GM11168 (cell line): ENCODE measurements around the gene FLNB.

Source experiments
- in situ Hi-C: fragments of 300-500 bp; cut with MboI; formaldehyde crosslinking; loops from one replicate; pipeline ENCODE4 v1.12.0; 2022; ENCODE audit warnings: low sequenced_read_pairs; ENCODE audit not compliant: unreplicated experiment

FLNB gene

DNA sequence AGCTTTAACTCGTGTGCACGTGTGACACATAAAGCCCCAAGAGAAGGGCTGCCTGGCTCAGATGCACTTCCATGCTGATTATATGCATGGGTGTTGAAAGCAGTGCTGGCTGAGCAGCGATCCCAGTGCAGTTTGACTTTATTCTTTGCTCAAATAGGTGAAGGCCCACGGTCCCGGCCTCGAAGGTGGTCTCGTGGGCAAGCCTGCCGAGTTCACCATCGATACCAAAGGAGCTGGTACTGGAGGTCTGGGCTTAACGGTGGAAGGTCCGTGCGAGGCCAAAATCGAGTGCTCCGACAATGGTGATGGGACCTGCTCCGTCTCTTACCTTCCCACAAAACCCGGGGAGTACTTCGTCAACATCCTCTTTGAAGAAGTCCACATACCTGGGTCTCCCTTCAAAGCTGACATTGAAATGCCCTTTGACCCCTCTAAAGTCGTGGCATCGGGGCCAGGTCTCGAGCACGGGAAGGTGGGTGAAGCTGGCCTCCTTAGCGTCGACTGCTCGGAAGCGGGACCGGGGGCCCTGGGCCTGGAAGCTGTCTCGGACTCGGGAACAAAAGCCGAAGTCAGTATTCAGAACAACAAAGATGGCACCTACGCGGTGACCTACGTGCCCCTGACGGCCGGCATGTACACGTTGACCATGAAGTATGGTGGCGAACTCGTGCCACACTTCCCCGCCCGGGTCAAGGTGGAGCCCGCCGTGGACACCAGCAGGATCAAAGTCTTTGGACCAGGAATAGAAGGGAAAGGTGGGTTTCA, 114.9 kb downstream of the FLNB start:
- in situ Hi-C loops = no loop called here

DNA sequence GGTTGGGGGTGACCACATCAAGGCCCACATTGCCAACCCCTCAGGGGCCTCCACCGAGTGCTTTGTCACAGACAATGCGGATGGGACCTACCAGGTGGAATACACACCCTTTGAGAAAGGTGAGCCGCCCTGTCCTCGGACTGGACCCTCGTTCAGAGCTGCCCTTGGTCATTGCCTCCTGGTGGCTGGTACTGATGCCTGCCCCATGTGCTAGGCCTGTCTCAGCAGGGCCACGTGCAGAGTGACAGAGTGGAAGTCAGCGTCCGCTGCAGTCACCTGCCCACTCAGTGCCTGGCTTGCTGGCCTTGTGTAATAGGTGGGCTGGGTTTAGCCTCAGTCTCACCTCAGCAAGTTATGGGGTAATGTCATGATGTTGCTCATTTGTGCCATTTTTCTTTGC, 116.2 kb downstream of the FLNB start:
- in situ Hi-C loops = no loop called here

DNA sequence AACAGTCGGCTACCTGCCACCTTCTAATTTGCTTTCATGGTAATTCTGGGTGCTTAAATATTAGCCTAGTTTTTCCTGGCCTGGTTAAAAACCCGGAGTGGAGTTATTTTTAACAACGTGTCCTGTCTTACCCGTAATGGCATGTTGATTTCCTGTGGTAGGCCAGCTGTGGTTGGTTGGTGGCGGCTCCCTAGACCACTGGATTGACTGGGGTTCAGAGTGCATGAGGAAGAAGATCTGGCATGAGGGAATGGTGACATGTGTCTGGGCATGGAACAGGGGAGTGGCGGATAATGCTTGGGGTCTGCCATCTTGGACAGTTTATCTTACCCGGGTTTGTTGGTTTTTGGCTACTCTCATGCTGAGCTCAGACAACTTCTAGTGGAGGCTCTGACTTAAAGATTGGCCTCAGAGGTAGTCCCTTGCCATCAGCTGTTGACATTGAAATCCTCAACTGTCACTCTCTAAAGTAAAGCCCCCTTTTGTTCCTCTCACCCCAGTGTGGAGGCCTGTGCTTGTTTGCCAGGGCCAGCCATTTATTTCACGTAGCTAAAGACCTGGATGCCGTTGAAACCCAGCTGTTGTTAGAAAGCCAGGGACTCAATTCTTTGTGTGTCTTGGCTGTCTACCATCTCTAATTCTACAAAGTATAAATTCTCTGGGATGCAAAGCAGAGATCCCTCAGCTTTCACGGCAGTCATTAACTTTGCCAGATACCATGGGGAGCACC, 121.0 kb downstream of the FLNB start:
- in situ Hi-C loops = no loop called here

DNA sequence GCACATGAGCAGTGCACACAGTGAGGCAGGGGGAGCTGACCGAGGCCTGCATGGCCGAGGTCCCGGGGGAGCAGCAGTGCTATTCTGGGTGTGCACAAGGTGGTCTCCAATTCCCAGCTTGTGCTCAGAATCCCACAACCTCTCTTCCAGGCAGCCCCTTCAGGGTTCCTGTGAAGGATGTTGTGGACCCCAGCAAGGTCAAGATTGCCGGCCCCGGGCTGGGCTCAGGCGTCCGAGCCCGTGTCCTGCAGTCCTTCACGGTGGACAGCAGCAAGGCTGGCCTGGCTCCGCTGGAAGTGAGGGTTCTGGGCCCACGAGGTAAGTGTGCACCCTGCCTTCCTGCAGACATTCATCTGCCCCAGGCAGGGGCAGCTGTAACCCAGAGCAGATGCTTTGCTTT, 122.4 kb downstream of the FLNB start:
- in situ Hi-C loops = no loop called here

DNA sequence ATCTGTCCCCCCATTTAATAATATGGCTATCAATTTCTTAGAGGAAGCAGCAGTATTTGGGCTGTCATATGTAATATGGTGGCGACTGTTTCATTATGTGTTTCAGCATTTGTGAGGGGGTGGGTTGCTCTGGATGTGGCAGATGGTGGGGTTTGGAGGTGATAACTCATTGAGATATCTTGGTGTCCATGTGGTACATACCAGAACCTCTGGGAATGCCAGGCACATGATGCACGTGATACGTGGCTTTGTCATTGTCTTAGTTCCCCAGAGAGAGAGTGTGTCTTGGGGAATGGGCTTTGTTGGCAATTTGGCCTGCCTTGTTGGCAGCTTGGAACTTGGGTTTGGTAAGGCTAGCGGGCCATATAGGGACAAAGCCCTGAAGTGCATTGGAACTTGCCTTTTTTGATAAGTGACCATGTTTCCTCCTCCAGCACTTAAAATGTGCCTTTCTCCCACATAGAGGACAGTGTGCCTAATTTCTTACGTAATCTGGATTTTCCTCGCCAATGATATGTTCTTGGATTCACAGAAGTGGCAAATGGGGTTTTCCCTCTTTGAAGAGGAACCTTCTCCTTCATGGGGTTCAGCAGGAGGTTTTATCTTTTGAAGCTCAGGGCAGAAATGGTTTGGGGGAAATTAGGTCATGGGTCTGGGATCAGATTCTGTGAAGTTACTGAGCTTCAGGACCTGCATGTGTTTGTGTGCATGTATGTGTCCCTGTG, 123.0 kb downstream of the FLNB start:
- in situ Hi-C loops = no loop called here

DNA sequence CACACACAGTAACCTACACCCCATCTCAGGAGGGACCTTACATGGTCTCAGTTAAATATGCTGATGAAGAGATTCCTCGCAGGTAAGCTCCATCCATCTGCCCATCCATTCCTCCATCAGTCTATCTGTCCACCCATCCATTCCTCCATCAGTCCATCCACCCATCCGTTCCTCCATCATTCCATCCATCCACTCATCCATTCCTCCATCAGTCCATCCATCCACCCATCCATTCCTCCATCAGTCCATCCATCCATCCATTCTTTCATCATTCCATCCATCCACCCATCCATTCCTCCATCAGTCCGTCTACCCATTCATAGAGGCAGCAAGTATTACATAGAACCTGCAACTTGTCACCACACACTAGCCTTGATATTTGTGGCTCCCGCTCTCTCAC, 124.6 kb downstream of the FLNB start:
- in situ Hi-C loops = no loop called here

DNA sequence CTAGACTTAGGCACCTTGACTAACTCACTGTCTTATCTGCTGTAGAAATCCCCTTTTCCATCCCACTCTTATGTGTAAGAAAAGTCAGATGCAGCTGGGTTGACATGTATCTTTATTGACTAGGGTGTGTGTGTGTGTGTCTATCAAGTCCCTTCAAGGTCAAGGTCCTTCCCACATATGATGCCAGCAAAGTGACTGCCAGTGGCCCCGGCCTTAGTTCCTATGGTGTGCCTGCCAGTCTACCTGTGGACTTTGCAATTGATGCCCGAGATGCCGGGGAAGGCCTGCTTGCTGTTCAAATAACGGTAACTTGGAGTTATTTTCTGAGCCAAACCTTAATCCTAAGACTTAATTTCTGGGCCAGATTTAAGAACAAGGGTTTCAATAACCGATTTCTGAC, 126.2 kb downstream of the FLNB start:
- in situ Hi-C loops = no loop called here

DNA sequence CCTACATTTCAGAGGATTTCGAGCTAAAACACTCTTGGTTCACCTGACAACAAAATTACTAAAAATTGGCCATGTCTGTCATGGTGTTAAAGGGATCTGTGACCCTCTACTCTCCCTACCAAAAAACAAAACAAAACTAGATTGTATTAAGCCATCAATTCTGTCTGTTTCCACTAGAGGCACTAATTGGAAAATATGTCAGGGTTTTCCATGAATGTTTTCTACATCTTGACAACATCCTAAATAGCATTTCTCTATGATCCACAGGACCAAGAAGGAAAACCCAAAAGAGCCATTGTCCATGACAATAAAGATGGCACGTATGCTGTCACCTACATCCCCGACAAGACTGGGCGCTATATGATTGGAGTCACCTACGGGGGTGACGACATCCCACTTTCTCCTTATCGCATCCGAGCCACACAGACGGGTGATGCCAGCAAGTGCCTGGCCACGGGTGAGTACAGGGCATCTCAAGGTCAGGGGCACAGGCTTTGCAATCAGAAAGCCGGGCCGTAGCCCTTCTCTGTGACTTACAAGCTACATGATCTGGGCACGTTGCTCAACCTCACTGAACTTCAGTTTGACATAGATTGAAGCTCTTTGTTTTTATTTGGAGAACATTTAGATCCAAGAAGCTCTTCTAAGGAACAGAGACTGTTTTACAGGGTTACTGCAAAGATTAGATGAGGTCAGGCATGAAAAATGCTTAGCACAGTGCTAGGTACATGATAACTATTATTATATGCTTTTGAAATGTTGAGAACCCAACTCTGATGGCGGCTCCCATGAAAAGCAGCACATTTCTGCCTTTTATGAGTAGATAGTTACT, 127.7 kb downstream of the FLNB start:
- in situ Hi-C loops = no loop called here

DNA sequence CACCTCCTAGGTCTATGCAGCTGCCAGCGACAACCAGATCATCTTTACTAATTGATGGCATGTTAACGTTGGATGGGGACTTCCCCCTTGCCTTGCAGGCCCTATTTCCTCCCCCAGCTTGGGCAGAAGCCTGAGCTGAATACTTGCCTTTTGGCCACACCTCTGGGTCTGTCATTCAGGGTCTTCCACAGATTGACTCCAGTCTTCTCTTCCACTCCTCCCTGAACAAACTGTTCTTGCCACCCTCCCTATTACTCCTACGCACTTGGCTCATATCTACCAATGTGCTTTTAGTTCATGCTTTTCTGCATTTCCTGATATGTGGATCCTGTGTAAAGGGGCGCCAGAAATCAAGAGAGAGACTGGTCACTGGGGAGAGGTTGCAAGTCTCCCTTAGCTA, 129.1 kb downstream of the FLNB start:
- in situ Hi-C loops = no loop called here

DNA sequence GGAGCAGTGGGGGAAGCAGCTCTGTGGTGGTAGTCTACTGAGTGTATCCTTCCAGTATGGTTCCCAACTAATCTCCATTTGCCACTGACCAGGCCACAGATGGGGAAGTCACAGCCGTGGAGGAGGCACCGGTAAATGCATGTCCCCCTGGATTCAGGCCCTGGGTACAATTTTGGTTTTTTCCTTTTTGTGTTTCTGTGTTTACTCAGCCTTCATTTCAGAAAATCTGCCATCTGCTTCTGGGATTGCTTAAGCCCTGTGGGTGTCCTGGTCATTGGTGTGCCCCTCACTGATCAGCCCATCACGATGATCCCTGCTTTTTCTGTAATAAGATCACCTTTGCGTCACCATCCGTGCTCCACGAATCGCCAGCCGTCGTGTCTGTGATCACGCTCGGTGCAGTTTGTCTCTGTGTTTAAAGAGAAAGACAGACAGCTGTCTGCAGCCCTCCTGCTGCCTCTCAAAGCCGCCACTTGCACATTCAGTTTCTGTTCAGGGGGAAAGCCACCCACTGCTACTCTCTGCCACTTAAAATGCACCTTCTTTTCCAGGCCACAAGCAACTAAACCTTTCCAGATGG, 133.6 kb downstream of the FLNB start:
- in situ Hi-C loops = no loop called here

DNA sequence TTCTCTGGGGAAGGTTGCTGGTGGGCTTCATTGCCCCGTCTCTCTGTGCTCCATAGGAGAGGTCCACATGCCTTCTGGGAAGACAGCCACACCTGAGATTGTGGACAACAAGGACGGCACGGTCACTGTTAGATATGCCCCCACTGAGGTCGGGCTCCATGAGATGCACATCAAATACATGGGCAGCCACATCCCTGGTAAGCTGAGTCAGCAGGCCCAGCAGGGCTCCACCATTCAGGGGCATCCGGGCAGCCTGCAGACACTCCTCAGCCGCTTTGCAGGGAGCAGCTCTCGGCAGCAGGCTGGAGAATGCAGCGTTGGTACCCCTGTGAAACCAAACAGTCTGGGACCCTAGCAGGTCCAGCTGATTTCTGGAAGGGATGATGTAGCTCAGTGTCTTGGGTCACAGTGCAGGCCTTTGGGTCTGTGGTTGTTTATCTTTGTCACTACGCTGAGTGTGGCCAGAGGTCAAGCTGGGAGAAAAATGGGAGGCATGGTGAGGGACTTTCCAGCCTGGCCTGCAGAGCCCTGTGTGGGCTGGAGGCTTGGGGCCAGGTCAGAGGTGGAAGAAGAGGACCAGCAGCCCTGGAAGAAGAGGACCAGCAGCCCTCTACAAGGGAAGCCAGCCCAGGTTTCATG, 135.3 kb downstream of the FLNB start:
- in situ Hi-C loops = no loop called here

DNA sequence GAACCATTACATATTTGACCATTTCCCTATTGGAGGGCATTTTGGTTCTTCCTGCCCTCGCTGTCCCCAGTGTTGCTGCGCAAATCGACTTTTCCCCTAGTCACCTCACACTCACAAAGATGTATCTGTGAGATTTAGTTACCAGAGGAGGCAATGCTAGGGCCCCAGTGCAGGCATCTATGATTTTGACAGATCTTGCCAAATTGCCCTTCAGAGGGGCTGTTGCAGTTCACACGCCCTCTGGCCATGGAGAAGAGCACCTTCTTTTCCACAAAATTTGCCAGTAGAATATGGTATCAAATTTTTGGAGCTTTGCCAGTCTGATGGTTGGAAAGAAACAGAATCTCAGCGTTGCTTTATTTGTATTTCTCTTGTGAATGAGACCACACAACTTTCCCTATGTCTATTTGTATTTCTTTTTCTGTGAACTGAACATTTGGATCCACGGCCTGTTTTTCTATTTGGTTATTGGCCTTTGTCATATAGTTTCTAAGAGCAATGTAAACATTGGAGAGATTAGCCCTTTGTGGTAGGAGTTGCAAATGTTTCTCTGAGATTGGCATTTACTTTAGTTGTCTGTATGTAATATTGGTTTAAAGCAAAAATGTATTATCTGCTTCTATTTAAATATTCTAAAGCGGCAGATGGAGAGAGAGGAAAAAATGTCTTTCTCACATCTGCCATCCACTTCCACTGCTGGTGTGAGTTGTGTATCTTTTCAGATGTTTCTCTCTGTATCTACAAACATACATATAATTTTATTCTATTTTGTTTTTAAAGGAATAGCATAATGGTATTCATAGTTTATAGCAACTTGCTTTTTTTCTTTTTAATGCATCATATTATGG, 136.5 kb downstream of the FLNB start:
- in situ Hi-C loops = no loop called here

DNA sequence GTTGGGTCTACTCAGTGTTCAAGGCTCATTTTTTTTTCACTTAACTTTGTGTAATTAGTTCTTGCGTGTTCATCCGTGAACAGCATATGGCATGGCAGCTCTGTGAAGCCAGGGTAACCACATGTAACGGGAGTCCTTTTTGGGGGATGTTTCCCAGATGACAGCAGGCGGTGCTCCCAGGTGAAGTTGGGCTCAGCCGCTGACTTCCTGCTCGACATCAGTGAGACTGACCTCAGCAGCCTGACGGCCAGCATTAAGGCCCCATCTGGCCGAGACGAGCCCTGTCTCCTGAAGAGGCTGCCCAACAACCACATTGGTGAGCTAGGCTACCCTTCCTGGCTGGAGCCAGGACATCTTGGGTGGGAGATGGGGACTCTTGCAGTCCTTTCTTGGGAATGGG, 139.8 kb downstream of the FLNB start:
- in situ Hi-C loops = no loop called here

DNA sequence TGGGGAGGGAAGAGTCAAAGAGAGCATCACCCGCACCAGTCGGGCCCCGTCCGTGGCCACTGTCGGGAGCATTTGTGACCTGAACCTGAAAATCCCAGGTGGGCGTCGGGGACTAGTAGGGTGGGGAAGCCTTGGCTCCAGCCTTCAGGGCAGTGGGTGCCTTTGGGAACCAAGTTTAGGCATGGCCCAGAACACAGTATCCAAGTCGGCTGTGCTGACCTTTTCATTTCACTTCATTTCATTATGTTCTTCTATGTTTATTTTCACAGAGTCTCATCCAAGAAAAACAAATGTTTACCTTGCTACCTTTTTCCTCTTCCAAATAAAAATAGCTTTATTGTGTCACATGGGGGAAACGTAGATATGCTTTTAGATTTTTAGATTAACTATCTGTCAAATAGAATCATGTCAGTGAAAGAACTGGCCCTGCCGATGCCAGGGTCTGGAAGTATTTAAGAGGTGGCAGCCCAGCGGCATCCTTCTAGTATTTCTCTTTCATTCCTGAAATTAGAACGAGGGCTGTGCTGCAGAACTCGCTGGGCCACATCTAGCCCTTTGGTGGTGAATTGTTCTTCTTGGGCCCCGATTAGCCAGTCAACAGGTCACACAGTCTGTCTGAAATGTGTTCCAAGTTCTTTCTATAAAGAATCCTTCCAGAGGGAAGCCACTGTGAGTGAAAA, 142.0 kb downstream of the FLNB start:
- in situ Hi-C loops = no loop called here

DNA sequence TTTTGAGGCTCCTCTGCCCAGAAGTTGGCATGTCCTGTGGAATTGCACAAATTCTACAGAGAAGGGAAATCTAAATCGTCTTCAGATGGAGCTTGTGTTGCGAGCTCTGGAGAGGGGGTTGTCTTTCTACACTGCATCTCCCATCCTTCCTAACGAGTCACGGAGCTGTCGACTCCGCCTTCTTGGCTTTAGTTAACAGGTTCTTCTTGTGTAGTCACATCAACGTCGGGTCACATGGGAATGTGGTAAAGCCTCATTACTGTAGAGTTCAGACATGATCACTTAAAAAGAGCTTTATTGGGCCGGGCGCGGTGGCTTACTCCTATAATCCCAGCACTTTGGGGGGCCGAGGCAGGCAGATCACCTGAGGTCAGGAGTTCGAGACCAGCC, 142.6 kb downstream of the FLNB start:
- in situ Hi-C loops = no loop called here

DNA sequence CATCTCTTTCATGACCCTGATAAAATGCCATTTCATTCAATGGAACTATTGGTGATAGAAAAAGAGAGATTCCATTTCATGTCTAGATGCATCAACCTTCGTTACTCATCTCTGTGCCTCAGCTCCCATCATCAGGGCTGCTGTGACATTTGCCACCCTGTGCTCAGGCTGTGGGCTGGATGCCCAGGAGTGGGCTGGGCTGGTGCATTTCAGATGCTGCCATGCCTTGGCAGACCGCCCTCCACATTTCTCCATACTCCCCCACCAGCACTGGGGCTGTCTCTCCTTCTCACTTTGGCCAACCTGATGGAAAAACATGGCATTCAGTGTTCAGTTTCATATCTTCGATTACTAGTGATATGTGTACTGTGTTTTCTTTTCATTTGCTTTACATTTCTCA, 143.4 kb downstream of the FLNB start:
- in situ Hi-C loops = no loop called here

DNA sequence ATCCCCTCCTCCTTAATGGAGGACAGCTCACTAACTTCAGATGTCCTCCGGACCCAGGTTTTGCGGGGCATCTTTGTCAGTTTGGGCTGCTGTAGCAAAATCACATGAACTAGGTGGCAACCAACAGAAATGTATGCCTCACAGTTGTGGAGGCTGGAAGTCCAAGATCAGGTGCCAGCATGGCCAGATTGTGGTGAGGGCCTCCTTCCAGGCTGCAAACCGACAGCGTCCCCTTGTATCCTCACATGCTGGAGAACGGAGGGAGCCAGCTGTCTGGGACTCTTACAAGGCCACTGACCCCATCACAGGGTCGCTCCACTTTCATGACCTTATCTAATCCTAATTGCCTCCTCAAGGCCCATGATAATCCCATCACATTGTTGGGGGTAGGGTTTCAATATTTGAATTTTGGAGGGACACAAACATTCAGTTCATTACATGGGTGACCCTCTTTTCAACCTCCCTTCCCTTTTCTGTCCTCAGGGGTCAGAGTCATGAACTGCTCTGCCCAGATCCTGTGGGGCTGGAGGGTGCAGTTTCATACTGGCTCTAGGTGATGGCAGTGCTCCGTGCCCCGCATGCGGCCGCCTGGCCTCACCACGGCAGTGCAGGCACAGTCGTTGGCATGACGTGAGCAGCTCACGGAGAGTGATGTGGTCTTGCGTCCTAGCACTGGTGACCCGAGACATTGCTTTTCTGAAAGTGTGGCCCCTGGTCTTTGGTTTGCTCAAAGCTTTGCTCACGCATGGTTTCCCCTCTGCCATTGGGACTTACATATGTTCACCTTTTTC, 144.2 kb downstream of the FLNB start:
- in situ Hi-C loops = no loop called here
